WTC11 (cell line): ENCODE measurements around the gene DNAH7.

ENCODE experiments used
- CTCF ChIP-seq: fragments of 200-600 bp; IDR thresholded peaks from 2 replicates; pipeline ENCODE4 v1.8.0; 2022; ENCODE audit warnings: antibody characterized with exemption
- JAZF1 ChIP-seq: fragments of 250-450 bp; sonication (Bioruptor Pico); IDR thresholded peaks from 2 replicates; pipeline ENCODE4 v1.9.0; 2021; ENCODE audit warnings: moderate library complexity, mild to moderate bottlenecking, inconsistent platforms
- KAT7 ChIP-seq: sonication (generic); formaldehyde crosslinking; IDR thresholded peaks from 2 replicates; pipeline ENCODE4 v1.8.1; 2023; ENCODE audit warnings: missing genetic modification reagents, mild to moderate bottlenecking, borderline replicate concordance
- NR3C1 ChIP-seq: sonication (generic); formaldehyde crosslinking; conservative IDR thresholded peaks from 2 replicates; pipeline ENCODE4 v1.8.1; 2023; ENCODE audit warnings: low read depth, mild to moderate bottlenecking, missing genetic modification reagents
- PRDM15 ChIP-seq: sonication (generic); formaldehyde crosslinking; IDR thresholded peaks from 2 replicates; pipeline ENCODE4 v1.8.0; 2022; ENCODE audit warnings: missing genetic modification reagents
- SP1 ChIP-seq: sonication (generic); formaldehyde crosslinking; conservative IDR thresholded peaks from 2 replicates; pipeline ENCODE4 v1.8.1; 2022; ENCODE audit warnings: missing genetic modification reagents
- TEAD1 ChIP-seq: sonication (generic); formaldehyde crosslinking; IDR thresholded peaks from 2 replicates; pipeline ENCODE4 v1.8.0; 2022; ENCODE audit warnings: mild to moderate bottlenecking, missing genetic modification reagents
- ZNF263 ChIP-seq: sonication (generic); formaldehyde crosslinking; IDR thresholded peaks from 2 replicates; pipeline ENCODE4 v1.8.1; 2022; ENCODE audit warnings: low read depth, mild to moderate bottlenecking, moderate library complexity, missing genetic modification reagents
- ZSCAN18 ChIP-seq: fragments of 250-450 bp; sonication (Bioruptor Pico); IDR thresholded peaks from 2 replicates; pipeline ENCODE4 v2.1.2; 2022; ENCODE audit warnings: mild to moderate bottlenecking, moderate library complexity
- TF ChIP-seq, protein P1 (sequence below): sonication (generic); formaldehyde crosslinking; IDR thresholded peaks from 2 replicates; pipeline ENCODE4 v1.8.1; 2023; ENCODE audit warnings: mild to moderate bottlenecking, missing genetic modification reagents, borderline replicate concordance
- TF ChIP-seq, protein P2 (sequence below): sonication (generic); formaldehyde crosslinking; IDR thresholded peaks from 2 replicates; pipeline ENCODE4 v1.8.1; 2022; ENCODE audit warnings: low read depth, missing genetic modification reagents, borderline replicate concordance
- TF ChIP-seq, protein P3 (sequence below): sonication (generic); formaldehyde crosslinking; conservative IDR thresholded peaks from 2 replicates; pipeline ENCODE4 v1.8.1; 2023; ENCODE audit warnings: mild to moderate bottlenecking, low read depth, missing genetic modification reagents, moderate library complexity

DNA sequence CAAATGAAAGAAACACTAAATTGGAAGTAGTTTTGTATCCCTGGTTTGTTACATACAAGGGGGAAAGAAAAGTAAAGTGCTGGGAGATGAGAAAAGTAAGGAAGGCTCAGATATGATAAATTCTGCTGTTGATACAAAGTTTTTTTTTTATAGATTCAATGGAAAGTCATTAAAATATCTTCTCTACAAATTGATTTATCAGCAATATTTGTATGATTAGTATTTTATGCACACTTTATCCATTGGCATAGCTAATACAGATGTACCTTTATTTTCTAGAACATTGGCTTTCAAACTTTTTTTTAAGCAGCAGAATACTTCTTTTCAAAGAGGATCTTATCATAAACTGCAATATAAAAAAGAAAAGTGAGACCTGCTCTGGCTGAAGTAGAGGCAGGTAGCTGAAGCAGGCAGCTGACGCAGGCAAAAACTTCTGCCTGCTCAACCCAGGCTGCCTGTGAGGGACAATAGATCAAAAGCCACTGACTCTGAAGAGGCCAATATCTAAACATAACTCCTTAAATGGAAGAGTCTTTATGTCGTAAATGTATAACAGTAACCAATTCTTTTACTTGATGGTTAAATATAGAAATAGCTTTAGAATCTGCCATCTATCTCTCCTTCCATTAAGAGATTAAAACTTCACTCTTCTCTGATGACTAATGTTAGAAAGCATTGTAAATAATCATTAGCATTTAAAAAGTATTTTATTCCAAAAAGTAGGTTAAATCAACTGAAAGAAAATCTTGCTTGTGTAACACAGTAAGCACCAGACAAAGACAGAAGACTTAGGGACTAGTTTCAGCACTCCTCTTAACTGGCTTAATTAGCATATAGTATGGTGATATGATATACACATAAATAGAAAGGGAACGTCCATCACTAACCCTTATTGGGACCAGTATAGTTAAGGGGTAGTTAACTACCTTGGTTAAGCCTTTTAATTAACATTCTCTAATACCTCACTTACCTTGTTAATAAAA, 237.4 kb downstream of the DNAH7 start:
- no peak for TF ChIP-seq CTCF
- no peak for TF ChIP-seq SP1 (CRISPR knock-in tag)
- no peak for TF ChIP-seq ZNF263 (CRISPR knock-in tag)
- TF ChIP-seq, protein P1, sequence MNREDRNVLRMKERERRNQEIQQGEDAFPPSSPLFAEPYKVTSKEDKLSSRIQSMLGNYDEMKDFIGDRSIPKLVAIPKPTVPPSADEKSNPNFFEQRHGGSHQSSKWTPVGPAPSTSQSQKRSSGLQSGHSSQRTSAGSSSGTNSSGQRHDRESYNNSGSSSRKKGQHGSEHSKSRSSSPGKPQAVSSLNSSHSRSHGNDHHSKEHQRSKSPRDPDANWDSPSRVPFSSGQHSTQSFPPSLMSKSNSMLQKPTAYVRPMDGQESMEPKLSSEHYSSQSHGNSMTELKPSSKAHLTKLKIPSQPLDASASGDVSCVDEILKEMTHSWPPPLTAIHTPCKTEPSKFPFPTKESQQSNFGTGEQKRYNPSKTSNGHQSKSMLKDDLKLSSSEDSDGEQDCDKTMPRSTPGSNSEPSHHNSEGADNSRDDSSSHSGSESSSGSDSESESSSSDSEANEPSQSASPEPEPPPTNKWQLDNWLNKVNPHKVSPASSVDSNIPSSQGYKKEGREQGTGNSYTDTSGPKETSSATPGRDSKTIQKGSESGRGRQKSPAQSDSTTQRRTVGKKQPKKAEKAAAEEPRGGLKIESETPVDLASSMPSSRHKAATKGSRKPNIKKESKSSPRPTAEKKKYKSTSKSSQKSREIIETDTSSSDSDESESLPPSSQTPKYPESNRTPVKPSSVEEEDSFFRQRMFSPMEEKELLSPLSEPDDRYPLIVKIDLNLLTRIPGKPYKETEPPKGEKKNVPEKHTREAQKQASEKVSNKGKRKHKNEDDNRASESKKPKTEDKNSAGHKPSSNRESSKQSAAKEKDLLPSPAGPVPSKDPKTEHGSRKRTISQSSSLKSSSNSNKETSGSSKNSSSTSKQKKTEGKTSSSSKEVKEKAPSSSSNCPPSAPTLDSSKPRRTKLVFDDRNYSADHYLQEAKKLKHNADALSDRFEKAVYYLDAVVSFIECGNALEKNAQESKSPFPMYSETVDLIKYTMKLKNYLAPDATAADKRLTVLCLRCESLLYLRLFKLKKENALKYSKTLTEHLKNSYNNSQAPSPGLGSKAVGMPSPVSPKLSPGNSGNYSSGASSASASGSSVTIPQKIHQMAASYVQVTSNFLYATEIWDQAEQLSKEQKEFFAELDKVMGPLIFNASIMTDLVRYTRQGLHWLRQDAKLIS: no peak
- no peak for TF ChIP-seq NR3C1
- no peak for TF ChIP-seq ZSCAN18 (CRISPR knock-in tag)
- no peak for TF ChIP-seq KAT7 (CRISPR knock-in tag)
- TF ChIP-seq PRDM15 (CRISPR knock-in tag): no peak
- TF ChIP-seq TEAD1 (CRISPR knock-in tag): no peak
- TF ChIP-seq, protein P2, sequence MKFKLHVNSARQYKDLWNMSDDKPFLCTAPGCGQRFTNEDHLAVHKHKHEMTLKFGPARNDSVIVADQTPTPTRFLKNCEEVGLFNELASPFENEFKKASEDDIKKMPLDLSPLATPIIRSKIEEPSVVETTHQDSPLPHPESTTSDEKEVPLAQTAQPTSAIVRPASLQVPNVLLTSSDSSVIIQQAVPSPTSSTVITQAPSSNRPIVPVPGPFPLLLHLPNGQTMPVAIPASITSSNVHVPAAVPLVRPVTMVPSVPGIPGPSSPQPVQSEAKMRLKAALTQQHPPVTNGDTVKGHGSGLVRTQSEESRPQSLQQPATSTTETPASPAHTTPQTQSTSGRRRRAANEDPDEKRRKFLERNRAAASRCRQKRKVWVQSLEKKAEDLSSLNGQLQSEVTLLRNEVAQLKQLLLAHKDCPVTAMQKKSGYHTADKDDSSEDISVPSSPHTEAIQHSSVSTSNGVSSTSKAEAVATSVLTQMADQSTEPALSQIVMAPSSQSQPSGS (CRISPR knock-in tag): no peak
- no peak for TF ChIP-seq JAZF1 (CRISPR knock-in tag)
- TF ChIP-seq, protein P3, sequence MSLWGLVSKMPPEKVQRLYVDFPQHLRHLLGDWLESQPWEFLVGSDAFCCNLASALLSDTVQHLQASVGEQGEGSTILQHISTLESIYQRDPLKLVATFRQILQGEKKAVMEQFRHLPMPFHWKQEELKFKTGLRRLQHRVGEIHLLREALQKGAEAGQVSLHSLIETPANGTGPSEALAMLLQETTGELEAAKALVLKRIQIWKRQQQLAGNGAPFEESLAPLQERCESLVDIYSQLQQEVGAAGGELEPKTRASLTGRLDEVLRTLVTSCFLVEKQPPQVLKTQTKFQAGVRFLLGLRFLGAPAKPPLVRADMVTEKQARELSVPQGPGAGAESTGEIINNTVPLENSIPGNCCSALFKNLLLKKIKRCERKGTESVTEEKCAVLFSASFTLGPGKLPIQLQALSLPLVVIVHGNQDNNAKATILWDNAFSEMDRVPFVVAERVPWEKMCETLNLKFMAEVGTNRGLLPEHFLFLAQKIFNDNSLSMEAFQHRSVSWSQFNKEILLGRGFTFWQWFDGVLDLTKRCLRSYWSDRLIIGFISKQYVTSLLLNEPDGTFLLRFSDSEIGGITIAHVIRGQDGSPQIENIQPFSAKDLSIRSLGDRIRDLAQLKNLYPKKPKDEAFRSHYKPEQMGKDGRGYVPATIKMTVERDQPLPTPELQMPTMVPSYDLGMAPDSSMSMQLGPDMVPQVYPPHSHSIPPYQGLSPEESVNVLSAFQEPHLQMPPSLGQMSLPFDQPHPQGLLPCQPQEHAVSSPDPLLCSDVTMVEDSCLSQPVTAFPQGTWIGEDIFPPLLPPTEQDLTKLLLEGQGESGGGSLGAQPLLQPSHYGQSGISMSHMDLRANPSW: no peak
